Measurements from ENCODE around the gene CENPT.

The CENPT gene

DNA sequence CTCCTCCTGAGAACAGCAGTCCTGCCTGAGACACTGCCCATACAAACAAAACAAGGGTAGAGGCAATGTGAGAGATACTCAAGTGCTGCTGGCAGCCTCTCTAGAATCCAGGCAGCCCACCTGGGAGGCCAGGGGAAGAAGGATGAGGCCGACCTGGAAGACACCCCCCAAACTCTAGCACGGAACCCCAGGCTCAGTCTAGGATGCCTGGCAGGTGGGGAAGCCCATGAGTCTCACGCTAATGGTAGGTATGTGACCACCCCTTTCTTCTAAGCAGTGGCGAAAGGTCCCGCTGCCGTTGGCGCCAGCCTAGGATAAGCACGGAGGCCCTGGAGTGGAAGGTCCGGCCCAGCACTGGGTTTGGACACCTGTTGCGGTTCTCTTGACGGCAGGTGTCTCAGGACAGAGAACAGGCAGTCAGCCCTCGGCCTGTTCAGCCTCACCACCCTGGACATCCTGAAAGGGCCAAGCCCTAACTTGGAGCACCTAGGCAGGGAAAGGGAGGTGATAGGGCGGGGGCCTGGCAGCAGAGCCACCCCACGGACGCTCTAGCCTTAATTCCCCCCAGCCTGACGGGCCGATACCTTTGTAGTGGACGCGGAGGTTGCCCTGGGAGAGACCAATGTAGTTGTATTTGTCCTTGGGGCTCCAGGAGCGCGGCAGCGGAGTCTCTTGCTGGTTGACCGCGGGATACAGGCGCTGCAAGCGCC, 41.6 kb downstream of the CENPT start:
- DNase-seq: peak in 1 of 2 experiments; percentile 1

DNA sequence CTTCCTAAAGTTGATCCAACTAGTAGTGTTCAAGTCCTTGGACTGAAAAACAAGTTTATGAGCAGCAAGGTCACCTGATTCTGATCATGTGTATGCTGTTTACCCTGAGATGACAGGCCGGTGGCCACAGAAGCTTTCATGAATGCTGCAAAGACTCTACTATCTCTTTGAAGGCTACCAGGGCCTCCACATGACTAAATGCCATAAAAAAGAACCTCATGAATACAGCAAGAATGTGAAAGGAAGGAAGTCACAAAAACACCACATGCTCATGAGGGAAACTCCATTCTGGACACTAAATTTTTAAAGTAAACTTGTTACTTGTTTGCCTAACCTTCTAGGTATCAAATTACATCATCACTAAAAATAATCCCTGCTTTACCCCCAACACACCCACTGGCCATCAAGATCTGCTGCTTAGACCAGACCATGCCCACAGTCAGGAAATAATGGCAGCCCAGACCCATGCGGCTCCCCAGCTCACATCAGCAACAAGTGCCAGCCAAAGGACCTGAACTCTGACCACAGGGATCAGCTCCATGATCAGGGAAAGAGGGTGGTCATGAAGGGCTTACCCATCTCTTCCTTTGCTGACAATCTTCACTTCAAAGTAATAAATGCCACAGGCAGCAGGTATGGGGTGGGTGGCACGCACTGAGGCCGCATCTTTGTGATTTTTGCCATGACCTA, 42.5 kb downstream of the CENPT start:
- no peak for DNase-seq

- DNase-seq: no peak
Observed at GRCh38 chr16:67803894-67804293, 43.6 kb downstream of the CENPT start.

- peak in 1 of 2 experiments; percentile 49 for DNase-seq
Observed at GRCh38 chr16:67801883-67802282, 45.6 kb downstream of the CENPT start.

DNA sequence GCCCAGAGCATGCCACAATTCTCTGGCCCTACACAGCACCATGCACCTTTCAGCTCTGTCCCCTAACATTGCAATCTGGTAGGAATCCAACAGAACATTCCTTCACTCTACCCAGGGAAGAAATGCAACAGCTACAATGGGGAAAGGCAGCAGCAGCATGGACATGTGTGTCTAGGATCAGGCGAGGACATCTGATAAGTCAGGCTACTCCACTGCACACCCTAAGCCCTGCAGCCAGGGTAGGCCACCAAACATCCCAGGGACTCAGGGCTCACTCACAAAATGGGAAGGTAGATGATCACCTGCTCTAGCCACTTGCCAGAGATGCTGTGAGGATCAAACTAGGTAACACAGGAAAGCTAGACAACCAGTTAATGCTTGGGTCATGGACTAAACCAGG, 46.3 kb downstream of the CENPT start:
- DNase-seq: no peak

DNA sequence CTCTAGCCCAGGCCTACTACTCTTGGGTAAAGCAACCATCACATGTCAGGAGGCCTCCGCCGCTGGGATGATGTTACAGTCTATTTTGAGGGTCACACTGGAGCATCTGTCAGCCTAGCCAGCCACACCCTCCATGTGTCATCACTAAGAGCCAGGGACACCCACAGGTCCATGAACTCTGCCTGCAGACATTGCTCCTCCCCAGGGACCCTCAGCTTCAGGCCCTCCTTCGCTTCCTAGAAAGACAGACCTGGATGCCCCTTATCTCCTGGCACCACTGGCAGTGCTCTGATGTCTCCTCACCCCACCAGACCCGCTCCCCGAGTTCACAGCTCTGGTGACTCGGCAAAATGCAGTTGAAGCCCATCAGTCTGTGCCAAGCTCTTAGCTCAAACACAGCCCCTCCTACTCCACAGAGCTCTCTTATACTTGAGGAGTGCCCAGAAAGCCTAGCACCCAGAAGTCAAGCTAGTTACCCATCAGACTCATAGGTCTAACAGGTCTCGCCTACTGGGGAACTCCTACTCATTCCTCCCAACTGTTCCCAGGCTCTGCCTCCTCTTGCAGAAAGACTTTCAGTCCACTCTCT, 47.1 kb downstream of the CENPT start:
- no peak for DNase-seq

DNA sequence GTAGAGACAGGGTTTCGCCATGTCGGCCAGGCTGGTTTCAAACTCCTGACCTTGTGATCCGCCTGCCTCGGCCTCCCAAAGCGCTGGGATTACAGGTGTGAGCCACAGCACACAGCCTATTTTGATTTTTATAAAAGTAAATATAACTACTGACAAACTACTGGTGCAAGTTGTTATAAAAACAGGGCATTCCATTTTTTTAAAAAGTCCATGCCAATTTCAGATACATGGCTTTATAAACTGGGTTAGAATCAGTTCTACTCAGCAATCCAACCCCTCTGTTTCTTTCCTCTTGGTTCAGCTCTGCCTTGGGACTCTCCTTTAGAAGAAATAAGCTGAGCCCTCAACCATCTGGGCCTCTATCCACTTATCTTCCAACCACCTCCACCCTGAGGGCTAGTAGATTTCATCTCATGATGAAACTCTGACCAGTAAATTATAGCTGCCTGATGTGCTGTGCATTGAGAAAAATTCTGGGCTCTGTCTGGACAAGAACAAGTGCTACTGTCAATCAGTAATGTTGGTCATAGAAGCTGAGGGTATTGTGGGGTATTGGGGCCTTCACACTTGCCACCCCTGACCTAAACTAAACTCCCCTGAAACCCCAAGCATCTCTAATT, 51.3 kb downstream of the CENPT start:
- DNase-seq: no peak

GRCh38 chr16:67790071-67790470, 57.4 kb downstream of the CENPT start:
- no peak for DNase-seq

- no peak for DNase-seq
Observed at GRCh38 chr16:67786491-67786890, 61.0 kb downstream of the CENPT start.

- no peak for DNase-seq
Observed at GRCh38 chr16:67783353-67783725, 64.2 kb downstream of the CENPT start.

GRCh38 chr16:67782567-67783352, 64.7 kb downstream of the CENPT start:
- DNase-seq: no peak

- no peak for DNase-seq
Observed at GRCh38 chr16:67781565-67781921, 66.0 kb downstream of the CENPT start.

- no peak for DNase-seq
Observed at GRCh38 chr16:67780847-67781564, 66.5 kb downstream of the CENPT start.

DNA sequence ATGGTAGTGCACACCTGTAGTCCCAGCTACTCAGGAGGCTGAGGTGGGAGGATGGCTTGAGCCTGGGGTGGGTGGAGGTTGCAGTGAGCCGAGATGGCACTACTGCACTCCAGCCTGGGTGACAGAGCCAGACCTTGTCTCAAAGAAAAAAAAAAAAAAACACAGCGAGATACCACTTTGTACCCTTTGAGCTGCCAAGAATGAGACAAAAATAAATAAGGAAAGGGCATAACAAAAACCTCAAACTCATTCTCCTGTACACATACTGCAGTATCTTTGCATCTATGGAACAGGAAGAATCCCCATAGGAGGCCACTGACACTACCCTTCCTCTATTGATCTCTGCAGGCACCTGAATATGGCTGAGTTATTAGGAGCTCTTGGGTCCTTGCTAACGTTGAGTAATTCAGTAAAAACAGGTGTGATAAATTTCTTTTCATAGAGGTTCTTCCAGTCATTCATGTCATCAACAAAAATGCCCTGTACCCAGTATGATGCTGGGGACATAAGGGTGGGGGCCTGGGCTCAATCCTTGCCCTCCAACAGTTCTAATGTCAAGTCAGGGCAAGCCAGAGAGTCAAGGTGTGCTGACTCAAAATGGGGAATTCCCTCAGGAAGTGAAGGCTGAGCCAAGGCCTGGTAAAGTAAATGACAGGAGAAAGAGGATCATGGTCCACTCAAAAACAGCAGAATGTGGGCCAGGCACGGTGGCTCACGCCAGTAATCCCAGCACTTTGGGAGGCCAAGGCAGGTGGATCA, 68.1 kb downstream of the CENPT start:
- no peak for DNase-seq
